Natural killer cell (primary cell): ENCODE measurements around the gene SLCO3A1. TPM values are rescaled to one million over a fixed set of nuclear protein-coding genes. Genes with fewer than 3 reads are reported as not detected.

Experiments used
- ATAC-seq, 3 donors: fragments of 150-1000 bp in 2 of 3; fragments of 200-7000 bp in 1 of 3; cut with Tn5 transposase; 1 replicate in 1 of 3; 2 replicates in 2 of 3; pipeline ENCODE4 v1.10.0; 2021; ENCODE audit warnings: mild to moderate bottlenecking in 2 of 3, moderate library complexity in 2 of 3
- DNase-seq, 2 donors: peaks; one replicate each; pipeline versions ENCODE4 v3.0.0 to v3.0.0-alpha.2; 2013 to 2021; ENCODE audit warnings: mixed read lengths in 1 of 2
- H3K27ac ChIP-seq: one replicate; pipeline ENCODE4 v1.5.1; 2013; ENCODE audit warnings: mild to moderate bottlenecking, low read length
- H3K27me3 ChIP-seq: one replicate; pipeline ENCODE4 v1.6.1; 2013; ENCODE audit warnings: low read length; ENCODE audit not compliant: control insufficient read depth, insufficient read depth
- H3K36me3 ChIP-seq: one replicate; pipeline ENCODE4 v1.6.1; 2013; ENCODE audit warnings: low read length; ENCODE audit not compliant: control insufficient read depth, insufficient read depth
- H3K4me1 ChIP-seq: one replicate; pipeline ENCODE4 v1.6.1; 2013; ENCODE audit warnings: low read length; ENCODE audit not compliant: control insufficient read depth, insufficient read depth
- H3K4me3 ChIP-seq: one replicate; pipeline ENCODE4 v1.5.1; 2013; ENCODE audit warnings: low read length
- H3K9me3 ChIP-seq: one replicate; pipeline ENCODE4 v1.6.1; 2013; ENCODE audit warnings: low read length; ENCODE audit not compliant: control insufficient read depth, insufficient read depth
- H3K27ac Mint-ChIP-seq, 2 donors: one replicate each; pipeline ENCODE4 v1.8.0; 2022; ENCODE audit warnings: mild to moderate bottlenecking in 2 of 2, mixed read lengths in 2 of 2, moderate library complexity in 1 of 2
- H3K27me3 Mint-ChIP-seq, 2 donors: one replicate each; pipeline ENCODE4 v1.8.0; 2022; ENCODE audit warnings: low read depth in 2 of 2, mixed read lengths in 2 of 2
- H3K36me3 Mint-ChIP-seq: one replicate; pipeline ENCODE4 v1.8.0; 2022; ENCODE audit warnings: mixed read lengths
- H3K4me1 Mint-ChIP-seq, 2 donors: one replicate each; pipeline ENCODE4 v1.8.0; 2022; ENCODE audit warnings: mixed read lengths in 2 of 2
- H3K4me3 Mint-ChIP-seq: one replicate; pipeline ENCODE4 v1.8.0; 2022; ENCODE audit warnings: mild to moderate bottlenecking, moderate library complexity, mixed read lengths
- H3K9me3 Mint-ChIP-seq, 2 donors: one replicate each; pipeline ENCODE4 v1.8.0; 2022; ENCODE audit warnings: mixed read lengths in 2 of 2
- WGBS: methylation state at CpG from one replicate; pipeline ENCODE4 v1.1.7; 2013; ENCODE audit warnings: missing lambda C conversion rate; ENCODE audit not compliant: insufficient coverage; 5-methylcytosine and 5-hydroxymethylcytosine counted together
- intact Hi-C: fragments of 100-400 bp; cut with micrococcal nuclease; formaldehyde crosslinking; loops from one replicate; pipeline ENCODE4 v1.14.2; 2022
- total RNA-seq, 4 donors: library from RNA; stranded (reverse); fragments of 120-200 nt in 1 of 4; gene quantifications; one replicate each; pipeline versions ENCODE4 v1.2.3 to v1.2.4, GENCODE V29; 2013 to 2022
- TF ChIP-seq, protein P1 (sequence below): fragments of 200-600 bp; IDR thresholded peaks from one replicate; pipeline ENCODE4 v1.8.0; 2022; ENCODE audit warnings: antibody characterized with exemption

SLCO3A1 gene
- total RNA-seq, 3 donors from 2014 or later (not counting 1 experiment from before 2014, with no cell fraction given), result 48.5 to 73.5 (median 68.8) TPM

DNA sequence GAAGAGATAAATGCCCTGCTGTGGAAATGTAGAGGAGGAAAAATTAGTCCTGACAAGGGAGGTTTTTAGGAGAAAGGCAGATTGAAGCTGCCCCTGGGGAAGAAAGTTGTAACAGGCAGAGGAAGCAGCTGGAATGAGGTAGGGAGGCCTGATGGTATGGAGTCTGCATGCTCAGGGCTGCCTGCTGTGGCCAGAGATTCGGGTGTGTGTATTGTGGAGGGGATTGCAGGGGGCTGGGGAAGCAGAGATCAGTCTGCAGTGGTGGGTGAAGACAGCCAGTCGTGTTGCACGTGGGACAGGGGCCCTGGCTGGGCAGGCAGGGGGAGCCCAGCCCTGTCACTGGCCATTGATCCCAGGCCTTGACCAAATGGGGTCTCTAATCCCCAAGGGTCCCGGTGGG is 96.5 kb downstream of the SLCO3A1 start:
- H3K27ac Mint-ChIP-seq, result peak overlapping the region in 1 of 2 donors; percentile 43

GRCh38 chr15:91950631-91951329 is 97.3 kb downstream of the SLCO3A1 start:
- Mint-ChIP-seq H3K27me3 (no peaks in the 10 kb centered on the region), H3K36me3 (no peaks in the 10 kb centered on the region), H3K4me3 (no peak overlapping the region), H3K4me1 (peaks cover 95 to 96% of the 10 kb centered on the region in 2 donors), H3K27ac (peak overlapping the region; percentile 43 to 63), H3K9me3 (no peaks in the 10 kb centered on the region)
- 93% methylated on average over 2 of the region's 2 CpGs for WGBS
- Histone ChIP-seq H3K9me3 (no peaks in the 10 kb centered on the region), H3K27me3 (no peaks in the 10 kb centered on the region), H3K4me3 (no peak overlapping the region), H3K27ac (no peak overlapping the region), H3K4me1 (peaks cover 41% of the 10 kb centered on the region), H3K36me3 (no peaks in the 10 kb centered on the region)
- DNase-seq, result no peak
- TF ChIP-seq, protein P1, sequence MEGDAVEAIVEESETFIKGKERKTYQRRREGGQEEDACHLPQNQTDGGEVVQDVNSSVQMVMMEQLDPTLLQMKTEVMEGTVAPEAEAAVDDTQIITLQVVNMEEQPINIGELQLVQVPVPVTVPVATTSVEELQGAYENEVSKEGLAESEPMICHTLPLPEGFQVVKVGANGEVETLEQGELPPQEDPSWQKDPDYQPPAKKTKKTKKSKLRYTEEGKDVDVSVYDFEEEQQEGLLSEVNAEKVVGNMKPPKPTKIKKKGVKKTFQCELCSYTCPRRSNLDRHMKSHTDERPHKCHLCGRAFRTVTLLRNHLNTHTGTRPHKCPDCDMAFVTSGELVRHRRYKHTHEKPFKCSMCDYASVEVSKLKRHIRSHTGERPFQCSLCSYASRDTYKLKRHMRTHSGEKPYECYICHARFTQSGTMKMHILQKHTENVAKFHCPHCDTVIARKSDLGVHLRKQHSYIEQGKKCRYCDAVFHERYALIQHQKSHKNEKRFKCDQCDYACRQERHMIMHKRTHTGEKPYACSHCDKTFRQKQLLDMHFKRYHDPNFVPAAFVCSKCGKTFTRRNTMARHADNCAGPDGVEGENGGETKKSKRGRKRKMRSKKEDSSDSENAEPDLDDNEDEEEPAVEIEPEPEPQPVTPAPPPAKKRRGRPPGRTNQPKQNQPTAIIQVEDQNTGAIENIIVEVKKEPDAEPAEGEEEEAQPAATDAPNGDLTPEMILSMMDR, result no peak
- ATAC-seq, result peak in 1 of 3 donors; percentile 28
- intact Hi-C loops, result no loop called here

More for the DNA sequence above, 96.5 kb downstream of the SLCO3A1 start:
- DNase-seq (no peak), ATAC-seq (no peak)
- Mint-ChIP-seq H3K4me3 (no peak overlapping the region), H3K9me3 (no peaks in the 10 kb centered on the region), H3K27me3 (no peaks in the 10 kb centered on the region), H3K4me1 (peaks cover 94 to 95% of the 10 kb centered on the region in 2 donors), H3K36me3 (no peaks in the 10 kb centered on the region)
- H3K9me3 ChIP-seq, result no peaks in the 10 kb centered on the region
- H3K4me3 ChIP-seq, result no peak overlapping the region
- WGBS, result 94% methylated on average over 4 of the region's 4 CpGs
- no peaks in the 10 kb centered on the region for H3K36me3 ChIP-seq
- TF ChIP-seq, protein P1, result no peak
- no peak overlapping the region for H3K27ac ChIP-seq
- peaks cover 40% of the 10 kb centered on the region for H3K4me1 ChIP-seq
- intact Hi-C loops, result no loop called here
- H3K27me3 ChIP-seq, result no peaks in the 10 kb centered on the region

GRCh38 chr15:91952216-91952615 is 98.7 kb downstream of the SLCO3A1 start:
- no peaks in the 10 kb centered on the region for H3K9me3 ChIP-seq
- no peak overlapping the region for H3K4me3 ChIP-seq
- no peaks in the 10 kb centered on the region for H3K27me3 ChIP-seq
- 71% methylated on average over 1 of the region's 1 CpG for WGBS
- intact Hi-C loops, result no loop called here
- Mint-ChIP-seq H3K4me1 (peaks cover 90% of the 10 kb centered on the region in 2 donors), H3K9me3 (no peaks in the 10 kb centered on the region), H3K4me3 (no peak overlapping the region), H3K36me3 (no peaks in the 10 kb centered on the region), H3K27me3 (no peaks in the 10 kb centered on the region), H3K27ac (peak overlapping the region in 1 of 2 donors; percentile 19)
- no peak for ATAC-seq
- peaks cover 34% of the 10 kb centered on the region for H3K4me1 ChIP-seq
- DNase-seq, result no peak
- no peak overlapping the region for H3K27ac ChIP-seq
- H3K36me3 ChIP-seq, result no peaks in the 10 kb centered on the region
- TF ChIP-seq, protein P1, result no peak
